ENCODE results near the gene UBE3B. TPM values are rescaled to one million over a fixed set of nuclear protein-coding genes. Genes with fewer than 3 reads are reported as not detected.
"Not testable (repeated sequence)": the region's sequence is repeated elsewhere in the genome, so short reads cannot be mapped to it uniquely, and the experiment has no call there.

Gene UBE3B
- polyA plus RNA-seq, 3 donors = 29.7 to 40.1 (median 38.5) TPM

DNA sequence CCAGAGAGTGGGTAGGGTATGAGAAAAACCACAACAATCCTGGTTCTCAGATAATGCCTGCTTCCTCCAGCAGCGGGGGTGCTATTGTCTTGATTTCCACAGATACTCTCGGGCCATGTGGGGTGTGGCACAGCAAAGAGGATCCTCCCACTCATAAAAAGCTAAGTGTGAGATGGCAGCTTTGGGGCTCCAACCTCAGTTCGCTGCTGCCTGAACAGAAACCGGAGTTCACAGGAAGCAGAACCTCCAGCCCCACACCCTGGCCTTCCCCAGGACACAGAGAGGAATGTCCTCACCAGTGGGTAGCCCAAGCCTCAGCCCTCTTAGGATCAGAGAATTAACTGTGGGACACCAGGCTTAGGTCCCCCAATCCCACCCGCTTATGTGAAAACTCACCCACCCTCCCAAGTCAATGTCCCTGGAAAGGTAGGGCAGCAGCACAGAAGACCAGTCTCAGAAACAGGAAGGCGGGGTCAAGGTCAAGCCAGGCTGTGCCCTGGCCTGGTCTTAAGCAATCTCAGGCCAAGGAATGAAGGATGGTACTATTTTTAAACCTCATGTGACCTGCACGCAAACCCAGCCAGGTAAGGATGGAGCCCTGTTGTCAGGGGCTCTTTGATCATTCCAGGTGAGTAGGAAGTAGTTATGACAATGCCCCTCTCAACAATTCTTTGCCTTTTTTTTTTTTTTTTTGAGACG, 9.3 kb upstream of the UBE3B start:
- no peak for DNase-seq

DNA sequence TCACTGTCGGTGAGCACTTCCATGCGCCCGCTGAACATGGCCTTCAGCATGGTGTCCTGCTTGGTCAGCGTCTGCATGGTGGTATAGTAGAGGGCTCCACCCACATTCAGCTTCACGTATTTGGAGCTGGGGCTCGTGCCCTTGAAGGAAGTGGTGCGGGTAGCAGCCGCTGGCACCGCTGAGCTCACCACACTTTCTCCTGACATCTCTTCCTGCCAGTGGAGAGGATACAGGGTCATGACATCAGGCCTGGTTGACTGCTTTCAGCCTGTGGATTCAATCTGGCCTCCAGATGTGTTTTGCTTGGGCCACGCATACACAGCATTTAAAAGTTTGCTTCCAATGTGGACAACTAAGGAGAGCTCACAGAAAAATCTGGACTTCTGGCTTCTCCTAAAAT, 7.9 kb upstream of the UBE3B start:
- no peak for DNase-seq

DNA sequence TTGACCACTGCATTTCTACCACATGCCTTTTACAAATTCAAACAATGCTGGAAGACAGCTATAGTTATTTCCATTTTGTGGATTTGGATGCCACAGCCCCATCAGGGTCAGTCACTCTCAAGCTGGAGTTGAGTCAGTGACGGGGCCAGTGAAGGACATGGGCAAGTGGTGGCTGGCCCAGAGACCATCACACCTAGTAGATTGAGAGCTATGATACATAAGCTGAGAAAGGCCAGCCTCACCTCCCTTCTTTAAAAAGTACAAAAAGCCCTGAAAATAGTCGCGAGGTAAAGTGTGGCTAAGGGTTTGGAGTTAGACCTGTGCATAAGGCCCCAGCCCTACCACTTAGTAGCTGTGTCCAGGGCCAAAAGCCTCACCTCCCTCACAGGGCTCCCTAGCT, 4.4 kb upstream of the UBE3B start:
- no peak for DNase-seq

GRCh38 chr12:109473526-109474270, 3.7 kb upstream of the UBE3B start:
- DNase-seq = not testable (repeated sequence)

- no peak for DNase-seq
These were observed 2.3 kb upstream of the UBE3B start for GRCh38 chr12:109475121-109475520.

DNA sequence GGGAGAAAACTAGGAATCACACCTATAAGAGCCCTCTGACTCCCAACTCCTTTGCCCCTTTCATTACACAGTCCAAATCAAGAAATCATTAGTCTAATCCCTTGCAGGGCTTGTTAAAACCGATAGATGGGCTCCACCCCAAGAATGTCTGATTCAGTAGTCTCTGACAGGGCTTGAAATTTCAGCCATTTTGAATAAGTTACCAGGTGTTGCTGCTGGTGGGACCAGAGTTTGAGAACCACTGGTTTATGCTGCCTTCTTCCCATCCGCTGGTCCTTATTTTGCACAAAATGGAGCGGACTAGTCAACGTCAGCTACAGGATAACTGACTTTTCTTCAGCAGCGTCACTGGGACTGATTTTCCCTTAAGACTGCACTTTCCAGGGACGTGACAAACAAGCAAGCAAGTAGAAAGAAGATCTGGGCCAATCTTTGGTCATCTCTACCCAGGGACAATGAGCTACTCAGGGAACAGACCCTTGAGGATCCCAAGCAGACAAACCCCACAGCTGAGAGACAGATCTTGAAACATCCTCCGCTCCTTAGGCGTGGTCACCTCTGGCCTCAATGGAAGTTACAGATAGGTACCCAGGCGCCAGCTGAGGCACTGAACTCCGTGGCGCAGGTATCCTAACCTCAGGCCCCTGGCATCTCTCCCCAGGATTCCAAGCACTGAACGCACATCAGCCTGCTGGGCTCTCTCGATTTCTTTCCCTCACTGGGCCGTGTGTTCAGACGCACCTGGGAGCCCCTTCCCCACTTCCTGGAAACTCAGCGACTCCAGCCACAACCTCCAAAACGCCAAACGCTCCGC, 1.2 kb upstream of the UBE3B start:
- DNase-seq = no peak

DNA sequence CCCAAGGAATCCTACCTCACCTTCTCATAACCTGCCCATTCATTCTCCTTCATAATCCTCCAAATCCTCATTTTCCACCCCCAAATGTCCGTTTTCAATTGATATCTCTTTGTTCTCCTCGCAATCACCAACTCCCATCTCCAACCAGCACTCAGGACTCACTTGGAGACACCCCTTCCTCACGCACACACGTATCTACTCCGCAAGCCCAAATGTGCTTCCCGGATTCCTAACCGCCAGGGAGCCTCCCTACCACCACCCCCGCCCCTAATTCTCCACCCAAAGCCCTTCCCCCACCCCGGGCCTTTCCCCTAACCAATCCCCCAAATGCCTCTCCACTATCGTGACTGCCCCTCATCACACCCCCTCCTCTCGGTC, 638 bp upstream of the UBE3B start:
- DNase-seq = no peak

DNA sequence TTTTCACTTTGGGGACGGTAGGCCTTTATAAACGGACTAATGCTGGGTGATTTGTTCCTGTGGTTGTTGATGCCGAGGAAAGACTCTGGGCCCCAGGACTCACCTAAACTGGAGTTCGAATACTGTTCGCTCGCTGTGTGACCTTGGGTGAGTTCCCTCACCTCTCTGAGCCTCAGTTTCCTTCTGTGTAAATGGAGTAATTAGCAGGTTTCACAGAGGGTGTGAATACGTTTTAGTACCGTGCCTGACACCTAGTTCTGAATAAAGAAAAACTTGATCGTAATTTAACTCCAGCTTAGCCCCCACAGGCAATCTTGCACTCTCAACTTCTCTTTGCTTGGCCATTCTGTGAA, 505 bp downstream of the UBE3B start:
- no peak for DNase-seq

DNA sequence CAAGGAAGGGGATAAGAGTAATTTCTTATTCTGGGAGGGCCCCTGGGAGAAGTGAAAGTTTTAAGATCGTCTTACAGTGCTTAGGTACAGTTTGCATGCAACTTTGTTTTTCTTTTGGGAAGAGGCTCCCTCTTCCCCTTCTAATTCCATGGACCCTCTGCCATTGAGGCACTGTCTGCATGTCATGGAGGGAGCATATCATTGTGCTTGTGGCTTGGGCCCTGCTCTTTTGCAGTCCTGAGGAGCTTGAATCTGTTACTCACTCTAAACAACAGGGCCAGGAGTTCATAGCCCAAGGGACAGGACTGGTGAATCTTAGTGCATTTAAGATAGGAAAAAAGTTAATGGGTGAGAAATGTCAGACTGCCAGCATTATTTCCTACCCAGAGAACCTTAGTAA, 2.3 kb downstream of the UBE3B start:
- no peak for DNase-seq

DNA sequence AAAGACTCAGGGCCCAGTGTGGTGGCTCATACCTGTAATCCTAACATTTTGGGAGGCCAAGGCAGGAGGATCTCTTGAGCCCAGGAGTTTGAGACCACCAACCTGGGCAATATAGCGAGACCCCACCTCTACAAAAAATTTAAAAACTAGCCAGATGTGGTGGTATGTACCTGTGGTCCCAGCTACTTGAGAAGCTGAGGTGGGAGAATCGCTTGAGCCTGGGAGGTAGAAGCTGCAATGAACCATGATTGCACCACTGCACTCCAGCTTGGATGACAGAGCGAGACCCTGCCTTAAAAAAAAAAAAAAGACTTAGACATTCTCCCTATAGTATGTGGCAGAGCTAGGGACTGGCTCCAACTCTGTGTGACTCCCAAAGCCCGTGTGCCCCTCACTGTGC, 2.9 kb downstream of the UBE3B start:
- no peak for DNase-seq

DNA sequence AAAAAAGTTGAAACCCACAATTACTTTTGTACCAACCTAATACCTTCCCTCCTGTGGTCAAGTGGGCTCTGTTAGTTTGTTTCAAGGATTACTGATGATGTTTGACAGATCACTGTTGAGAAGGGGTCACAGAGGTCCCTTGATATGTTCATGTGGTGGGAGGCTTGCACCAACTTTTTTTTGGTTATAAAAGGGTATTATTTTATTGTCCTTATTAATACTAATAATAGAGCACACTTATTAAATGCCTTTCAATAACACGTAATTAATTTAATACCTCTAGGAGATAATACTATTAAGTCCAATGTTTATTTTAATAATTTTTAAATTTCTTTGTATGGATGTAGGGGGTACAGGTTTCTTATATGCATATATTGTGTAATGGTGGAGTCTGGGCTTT, 4.4 kb downstream of the UBE3B start:
- DNase-seq = no peak

DNA sequence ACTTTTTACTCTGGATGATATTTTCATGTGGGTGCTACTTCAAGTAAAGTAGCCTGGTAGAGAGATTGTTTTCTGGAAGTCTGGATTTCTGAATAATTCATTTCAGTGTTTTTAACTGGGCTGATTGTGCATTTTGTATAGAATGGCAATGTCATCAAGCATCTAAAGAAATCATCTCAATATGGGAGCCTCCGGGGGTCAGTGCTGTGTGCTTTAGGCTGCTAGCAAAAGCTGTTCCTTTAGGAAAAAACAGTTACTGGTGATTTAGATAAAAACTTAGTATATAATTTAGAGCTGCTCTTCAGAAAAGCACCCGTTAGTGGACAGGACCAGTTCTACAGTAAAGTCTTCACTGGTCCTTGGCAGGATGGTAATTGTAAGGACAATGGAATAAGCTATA, 5.1 kb downstream of the UBE3B start:
- no peak for DNase-seq

GRCh38 chr12:109482894-109483293, 5.5 kb downstream of the UBE3B start:
- DNase-seq = no peak

- DNase-seq = no peak
These were observed 5.9 kb downstream of the UBE3B start for GRCh38 chr12:109483346-109483745.

DNA sequence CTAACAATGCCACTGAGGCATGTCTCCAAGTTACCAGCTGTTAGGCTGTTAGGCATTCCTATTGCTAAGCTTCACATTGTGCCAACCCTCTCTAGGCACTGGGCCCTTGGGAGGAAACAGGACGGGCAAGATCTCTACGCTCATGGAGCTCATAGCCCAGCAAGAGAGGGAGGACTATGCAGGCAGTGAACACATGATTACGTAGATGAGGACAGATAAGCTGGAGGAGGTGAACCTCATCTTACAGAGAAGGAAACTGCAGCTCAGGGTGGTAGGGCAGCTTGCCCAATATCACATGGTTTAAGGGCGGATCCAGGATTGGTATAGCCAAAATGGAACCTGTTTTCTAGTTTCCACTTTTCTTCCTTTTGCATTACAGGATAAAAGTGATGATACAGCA, 7.8 kb downstream of the UBE3B start:
- DNase-seq = no peak

DNA sequence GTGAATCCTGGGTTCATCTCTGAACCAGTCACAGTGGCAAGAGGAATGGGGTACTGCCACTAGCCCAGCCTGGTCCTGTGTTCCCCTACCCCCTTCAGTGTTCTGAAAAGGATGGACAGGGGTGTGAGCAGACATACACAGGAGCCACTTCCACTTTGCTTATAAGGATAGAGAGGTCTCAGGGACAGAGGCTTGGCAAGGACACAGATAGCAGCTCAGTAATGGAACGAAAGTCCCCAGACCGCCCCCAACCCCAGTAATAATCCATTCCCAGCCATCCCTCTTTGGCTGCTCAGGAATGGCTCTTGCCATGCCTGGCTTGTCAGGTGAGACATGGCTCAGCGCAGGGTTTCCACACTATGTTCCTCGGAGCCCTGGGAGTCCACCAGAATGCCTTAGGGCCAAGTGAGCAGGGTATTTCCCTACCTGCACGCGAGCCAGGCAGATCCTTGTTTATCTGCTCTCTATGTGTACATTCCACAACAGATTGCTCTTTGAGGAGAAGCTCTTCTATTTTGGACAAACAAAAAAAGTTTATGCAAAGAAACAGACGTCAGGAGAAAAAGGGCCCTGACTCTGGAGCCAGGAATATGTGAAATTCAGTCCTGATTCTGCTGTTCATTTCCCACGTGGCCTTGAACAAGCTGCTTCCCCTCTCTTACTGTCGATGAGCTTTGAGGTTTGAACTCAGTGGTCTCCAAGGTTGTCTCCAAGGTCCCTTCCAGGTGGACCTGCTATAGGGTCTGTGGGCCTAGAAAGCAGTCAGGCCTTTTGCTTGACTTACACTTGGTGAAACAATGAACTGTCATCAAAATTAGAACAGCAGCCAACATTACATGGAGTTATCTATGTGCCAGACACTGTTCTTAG, 10.0 kb downstream of the UBE3B start:
- DNase-seq = no peak

DNA sequence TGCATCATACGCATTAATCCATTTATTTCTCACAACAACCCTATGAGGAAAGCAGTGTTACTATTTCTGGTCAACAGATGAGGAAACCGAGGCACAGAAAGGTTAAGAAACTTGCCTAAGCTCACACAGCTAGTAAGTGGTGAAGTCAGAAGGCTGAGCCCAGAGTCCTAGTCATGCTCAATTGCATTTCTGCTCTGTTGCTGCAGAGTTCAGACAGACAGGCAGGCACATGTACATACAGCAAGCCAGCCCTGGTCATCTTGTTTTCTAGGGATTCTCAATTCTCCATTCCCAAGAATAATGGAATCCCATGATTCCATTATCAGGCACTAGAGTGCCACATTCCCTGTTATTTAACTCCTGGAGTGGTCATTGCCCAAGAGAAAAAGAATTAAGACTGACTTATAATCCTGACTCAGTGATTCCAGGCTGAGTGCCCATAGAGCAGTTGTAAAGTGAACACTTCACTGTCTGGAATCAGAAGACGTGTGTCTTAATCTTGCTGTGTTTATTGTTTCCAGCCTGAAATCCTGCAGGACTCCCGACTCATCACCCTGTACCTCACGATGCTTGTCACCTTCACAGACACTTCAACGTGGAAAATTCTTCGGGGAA, 10.7 kb downstream of the UBE3B start:
- DNase-seq = no peak

DNA sequence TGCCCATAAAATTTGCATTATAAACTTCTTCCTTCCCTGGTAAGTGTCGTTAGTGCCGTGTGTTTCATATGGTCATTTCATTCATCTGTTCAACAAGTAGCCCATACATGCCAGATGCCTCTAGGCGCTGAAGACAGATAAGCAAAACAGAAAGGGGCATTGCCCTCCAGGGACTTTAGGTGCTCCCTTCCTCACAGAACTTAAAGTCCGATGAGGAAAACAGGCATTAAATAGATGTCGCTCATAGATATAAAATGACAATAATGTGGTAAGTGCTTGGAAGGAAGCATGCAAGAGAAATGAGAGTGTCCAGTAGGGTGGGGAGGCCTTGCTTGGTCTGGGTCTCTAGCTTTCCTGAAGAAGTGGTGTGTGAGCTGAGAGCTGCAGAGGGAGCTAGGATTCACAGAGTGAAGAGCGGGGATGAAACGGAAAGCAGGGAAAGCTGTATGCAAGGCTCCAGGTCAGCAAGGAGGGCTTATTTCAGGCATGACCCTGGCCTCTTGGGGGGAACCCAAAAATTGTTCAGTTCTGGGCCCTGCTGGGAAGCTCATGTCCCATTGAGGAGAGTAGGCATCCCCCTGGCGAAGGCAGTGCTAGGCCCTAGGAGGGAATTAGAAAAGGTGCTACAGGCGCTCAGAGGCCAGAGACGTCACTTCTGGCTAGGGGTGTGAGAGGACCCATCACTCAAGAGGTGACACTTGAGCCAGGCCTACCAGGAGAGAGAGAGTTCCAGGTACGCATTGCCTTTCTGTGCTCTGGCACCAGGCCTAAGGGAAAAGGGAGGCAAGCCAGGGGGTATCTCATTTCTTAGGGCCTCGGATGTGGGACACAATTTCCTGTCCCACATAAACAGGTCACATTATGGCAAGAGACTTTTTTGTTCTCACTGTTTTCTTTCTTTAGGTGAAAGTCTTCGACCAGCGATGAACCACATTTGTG, 11.9 kb downstream of the UBE3B start:
- no peak for DNase-seq

- DNase-seq = no peak
These were observed 12.6 kb downstream of the UBE3B start for GRCh38 chr12:109489955-109490565.

GRCh38 chr12:109491671-109492070, 14.2 kb downstream of the UBE3B start:
- DNase-seq = no peak

All from renal pelvis (tissue), 4 donors.